Measurements from ENCODE around the gene CSNK1D.

CSNK1D gene

DNA sequence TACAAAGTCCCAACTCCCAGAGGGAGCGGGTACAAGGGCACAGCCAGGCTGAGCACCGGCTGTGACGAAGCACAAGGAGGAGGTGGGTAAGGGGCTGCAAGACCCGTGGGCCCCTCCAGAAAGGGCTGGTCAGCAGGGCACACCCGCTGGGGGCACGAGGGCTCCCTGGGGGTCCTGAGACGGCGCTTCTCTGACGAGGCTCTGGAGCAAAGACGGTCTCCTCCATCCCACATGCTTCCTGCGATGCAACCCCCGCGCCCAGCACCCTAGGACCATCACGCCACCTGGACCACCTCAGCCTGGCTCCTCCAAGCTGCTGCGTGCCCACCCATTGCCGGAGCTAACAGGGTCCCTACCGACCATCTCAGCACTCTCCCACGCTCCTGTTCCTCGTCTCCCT, 69.6 kb downstream of the CSNK1D start:
- TF ChIP-seq TAF1 (IDR thresholded peaks at IDR 0.05; ENCODE audit: borderline replicate concordance, insufficient read depth, low read length) (no peak), REST (IDR thresholded peaks at IDR 0.05; ENCODE audit: insufficient read depth in 1 of 2, low read depth in 2 of 2, low read length in 2 of 2) (no peak), SIN3A (IDR thresholded peaks at IDR 0.05; ENCODE audit: borderline replicate concordance, insufficient read depth, low read length) (no peak), POLR2AphosphoS5 (IDR thresholded peaks at IDR 0.05; ENCODE audit: low read depth, low read length) (no peak), FOXP2 (optimal IDR thresholded peaks at IDR 0.05; ENCODE audit: borderline replicate concordance, extremely low read depth, extremely low read length, insufficient read depth) (no peak)

DNA sequence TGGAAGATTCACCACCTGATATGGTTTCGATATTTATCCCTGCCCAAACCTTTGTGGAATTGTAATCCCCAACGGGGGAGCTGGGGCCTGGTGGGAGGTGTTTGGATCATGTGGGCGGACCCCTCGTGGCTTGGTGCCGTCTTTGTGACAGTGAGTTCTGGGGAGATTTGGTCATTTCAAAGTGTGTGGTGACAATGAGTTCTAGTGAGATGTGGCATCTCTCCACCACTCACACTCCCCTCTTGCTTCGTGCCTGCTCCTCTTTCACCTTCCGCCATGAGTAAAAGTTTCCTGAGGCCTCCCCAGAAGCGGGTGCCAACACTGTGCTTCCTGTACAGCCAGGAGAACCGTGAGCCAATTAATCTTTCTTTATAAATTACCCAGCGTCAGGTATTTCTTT, 70.5 kb downstream of the CSNK1D start:
- TF ChIP-seq REST (IDR thresholded peaks at IDR 0.05; ENCODE audit: insufficient read depth in 1 of 2, low read depth in 2 of 2, low read length in 2 of 2) (no peak), POLR2AphosphoS5 (IDR thresholded peaks at IDR 0.05; ENCODE audit: low read depth, low read length) (no peak), TAF1 (IDR thresholded peaks at IDR 0.05; ENCODE audit: borderline replicate concordance, insufficient read depth, low read length) (no peak), SIN3A (IDR thresholded peaks at IDR 0.05; ENCODE audit: borderline replicate concordance, insufficient read depth, low read length) (no peak), FOXP2 (optimal IDR thresholded peaks at IDR 0.05; ENCODE audit: borderline replicate concordance, extremely low read depth, extremely low read length, insufficient read depth) (no peak)

- TF ChIP-seq SIN3A (IDR thresholded peaks at IDR 0.05; ENCODE audit: borderline replicate concordance, insufficient read depth, low read length), result no peak
- TF ChIP-seq TAF1 (IDR thresholded peaks at IDR 0.05; ENCODE audit: borderline replicate concordance, insufficient read depth, low read length), result no peak
- TF ChIP-seq FOXP2 (optimal IDR thresholded peaks at IDR 0.05; ENCODE audit: borderline replicate concordance, extremely low read depth, extremely low read length, insufficient read depth), result no peak
- no peak for TF ChIP-seq POLR2AphosphoS5 (IDR thresholded peaks at IDR 0.05; ENCODE audit: low read depth, low read length)
- no peak for TF ChIP-seq REST (IDR thresholded peaks at IDR 0.05; ENCODE audit: insufficient read depth in 1 of 2, low read depth in 2 of 2, low read length in 2 of 2)
Observed at GRCh38 chr17:82201498-82201910, 72.0 kb downstream of the CSNK1D start.

DNA sequence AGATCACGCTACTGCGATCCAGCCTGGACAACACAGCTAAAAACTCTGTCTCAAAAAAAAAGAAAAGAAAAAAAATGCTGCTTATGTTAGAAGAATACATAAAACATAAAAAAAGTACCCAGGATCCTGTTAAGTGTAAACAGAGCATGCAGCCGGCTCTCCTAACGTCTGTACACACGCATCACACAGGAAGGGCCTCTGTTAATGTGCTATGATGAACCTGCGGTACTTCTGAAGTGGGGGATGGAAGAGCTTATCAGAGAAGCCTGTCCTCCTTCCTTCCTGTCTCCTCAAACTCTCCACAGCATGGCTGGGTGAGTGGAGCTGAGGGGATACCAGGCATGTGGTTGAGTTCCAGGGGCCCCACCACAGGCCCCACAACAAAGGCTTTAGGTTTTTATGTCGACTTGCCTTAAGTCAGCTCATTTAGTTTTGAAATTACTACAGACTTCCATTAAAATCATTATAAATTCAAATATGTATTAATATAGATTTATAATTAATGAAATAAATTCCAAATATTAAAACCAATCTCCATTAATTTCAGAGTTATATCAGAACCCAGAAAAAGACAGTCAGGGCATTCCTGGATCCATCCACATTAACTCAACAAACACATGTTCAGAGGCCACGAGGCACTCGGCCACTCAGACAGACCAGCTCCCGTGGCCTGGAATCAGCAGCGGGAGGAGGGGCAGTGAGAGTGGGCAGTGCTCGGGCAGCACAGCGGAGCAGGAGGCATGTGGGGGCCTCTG, 72.6 kb downstream of the CSNK1D start:
- TF ChIP-seq TAF1 (IDR thresholded peaks at IDR 0.05; ENCODE audit: borderline replicate concordance, insufficient read depth, low read length), result no peak
- no peak for TF ChIP-seq SIN3A (IDR thresholded peaks at IDR 0.05; ENCODE audit: borderline replicate concordance, insufficient read depth, low read length)
- TF ChIP-seq REST (IDR thresholded peaks at IDR 0.05; ENCODE audit: insufficient read depth in 1 of 2, low read depth in 2 of 2, low read length in 2 of 2), result no peak
- peak; percentile 26 for TF ChIP-seq FOXP2 (optimal IDR thresholded peaks at IDR 0.05; ENCODE audit: borderline replicate concordance, extremely low read depth, extremely low read length, insufficient read depth)
- no peak for TF ChIP-seq POLR2AphosphoS5 (IDR thresholded peaks at IDR 0.05; ENCODE audit: low read depth, low read length)

Measured in PFSK-1 (cell line).